A549 (cell line): Measurements from ENCODE around the gene LRRC4.

Source experiments
- CBX8 ChIP-seq: fragments of 200-600 bp; sonication (generic); IDR thresholded peaks from 2 replicates; pipeline ENCODE4 v1.6.1; 2016
- CHD2 ChIP-seq: fragments of 150-350 bp; IDR thresholded peaks from 2 replicates; pipeline ENCODE4 v1.6.1; 2014; ENCODE audit warnings: low read length; ENCODE audit not compliant: partially characterized antibody
- CTCF ChIP-seq: fragments of >200 bp; sonication (Bioruptor Twin); formaldehyde crosslinking; IDR thresholded peaks from 3 replicates; pipeline ENCODE4 v1.5.1; 2016
- E2F6 ChIP-seq: IDR thresholded peaks from 2 replicates; pipeline ENCODE4 v1.6.1; 2012; ENCODE audit warnings: low read depth, borderline replicate concordance
- EP300 ChIP-seq, 2 experiments: fragments of >200 bp; sonication (Bioruptor Twin); formaldehyde crosslinking; IDR thresholded peaks; 2 replicates in 1 of 2; 3 replicates in 1 of 2; pipeline ENCODE4 v1.6.1; 2016 to 2017
- HDAC2 ChIP-seq: fragments of 200-600 bp; sonication (generic); IDR thresholded peaks from 2 replicates; pipeline ENCODE4 v1.6.1; 2016
- JUN ChIP-seq, 2 experiments: fragments of >200 bp; sonication (Bioruptor Twin); formaldehyde crosslinking; IDR thresholded peaks; 2 replicates in 1 of 2; 3 replicates in 1 of 2; pipeline ENCODE4 v1.6.1; 2016 to 2017
- PHF8 ChIP-seq: fragments of 200-600 bp; sonication (generic); IDR thresholded peaks from 2 replicates; pipeline ENCODE4 v1.6.1; 2016; ENCODE audit warnings: low read depth, mild to moderate bottlenecking, antibody characterized with exemption, moderate library complexity, borderline replicate concordance
- POLR2A ChIP-seq: IDR thresholded peaks from 2 replicates; pipeline ENCODE4 v1.6.1; 2012; ENCODE audit warnings: mild to moderate bottlenecking, low read length
- SMC3 ChIP-seq: fragments of >200 bp; sonication (Bioruptor Twin); formaldehyde crosslinking; IDR thresholded peaks from 3 replicates; pipeline ENCODE4 v1.6.1; 2018; ENCODE audit warnings: inconsistent platforms
- USF2 ChIP-seq: fragments of 450-650 bp; IDR thresholded peaks from 2 replicates; pipeline ENCODE4 v1.6.1; 2014; ENCODE audit warnings: antibody characterized with exemption
- TF ChIP-seq, protein P1 (sequence below): fragments of 200-600 bp; sonication (generic); IDR thresholded peaks from 2 replicates; pipeline ENCODE4 v1.6.1; 2016; ENCODE audit warnings: antibody characterized with exemption, mild to moderate bottlenecking, moderate library complexity
- TF ChIP-seq, protein P2 (sequence below): fragments of 150-350 bp; IDR thresholded peaks from 2 replicates; pipeline ENCODE4 v1.6.1; 2014; ENCODE audit warnings: low read depth, mild to moderate bottlenecking, low read length

- TF ChIP-seq POLR2A: no peak
- TF ChIP-seq USF2: no peak
- no peak for TF ChIP-seq CBX8
- TF ChIP-seq CHD2: no peak
- no peak for TF ChIP-seq SMC3
- no peak for TF ChIP-seq CTCF
- TF ChIP-seq, protein P1, sequence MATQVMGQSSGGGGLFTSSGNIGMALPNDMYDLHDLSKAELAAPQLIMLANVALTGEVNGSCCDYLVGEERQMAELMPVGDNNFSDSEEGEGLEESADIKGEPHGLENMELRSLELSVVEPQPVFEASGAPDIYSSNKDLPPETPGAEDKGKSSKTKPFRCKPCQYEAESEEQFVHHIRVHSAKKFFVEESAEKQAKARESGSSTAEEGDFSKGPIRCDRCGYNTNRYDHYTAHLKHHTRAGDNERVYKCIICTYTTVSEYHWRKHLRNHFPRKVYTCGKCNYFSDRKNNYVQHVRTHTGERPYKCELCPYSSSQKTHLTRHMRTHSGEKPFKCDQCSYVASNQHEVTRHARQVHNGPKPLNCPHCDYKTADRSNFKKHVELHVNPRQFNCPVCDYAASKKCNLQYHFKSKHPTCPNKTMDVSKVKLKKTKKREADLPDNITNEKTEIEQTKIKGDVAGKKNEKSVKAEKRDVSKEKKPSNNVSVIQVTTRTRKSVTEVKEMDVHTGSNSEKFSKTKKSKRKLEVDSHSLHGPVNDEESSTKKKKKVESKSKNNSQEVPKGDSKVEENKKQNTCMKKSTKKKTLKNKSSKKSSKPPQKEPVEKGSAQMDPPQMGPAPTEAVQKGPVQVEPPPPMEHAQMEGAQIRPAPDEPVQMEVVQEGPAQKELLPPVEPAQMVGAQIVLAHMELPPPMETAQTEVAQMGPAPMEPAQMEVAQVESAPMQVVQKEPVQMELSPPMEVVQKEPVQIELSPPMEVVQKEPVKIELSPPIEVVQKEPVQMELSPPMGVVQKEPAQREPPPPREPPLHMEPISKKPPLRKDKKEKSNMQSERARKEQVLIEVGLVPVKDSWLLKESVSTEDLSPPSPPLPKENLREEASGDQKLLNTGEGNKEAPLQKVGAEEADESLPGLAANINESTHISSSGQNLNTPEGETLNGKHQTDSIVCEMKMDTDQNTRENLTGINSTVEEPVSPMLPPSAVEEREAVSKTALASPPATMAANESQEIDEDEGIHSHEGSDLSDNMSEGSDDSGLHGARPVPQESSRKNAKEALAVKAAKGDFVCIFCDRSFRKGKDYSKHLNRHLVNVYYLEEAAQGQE: no peak
- no peak for TF ChIP-seq E2F6
- no peak for TF ChIP-seq HDAC2
- TF ChIP-seq PHF8: no peak
- TF ChIP-seq EP300 (IDR thresholded peaks at IDR 0.05): no peak
- TF ChIP-seq, protein P2, sequence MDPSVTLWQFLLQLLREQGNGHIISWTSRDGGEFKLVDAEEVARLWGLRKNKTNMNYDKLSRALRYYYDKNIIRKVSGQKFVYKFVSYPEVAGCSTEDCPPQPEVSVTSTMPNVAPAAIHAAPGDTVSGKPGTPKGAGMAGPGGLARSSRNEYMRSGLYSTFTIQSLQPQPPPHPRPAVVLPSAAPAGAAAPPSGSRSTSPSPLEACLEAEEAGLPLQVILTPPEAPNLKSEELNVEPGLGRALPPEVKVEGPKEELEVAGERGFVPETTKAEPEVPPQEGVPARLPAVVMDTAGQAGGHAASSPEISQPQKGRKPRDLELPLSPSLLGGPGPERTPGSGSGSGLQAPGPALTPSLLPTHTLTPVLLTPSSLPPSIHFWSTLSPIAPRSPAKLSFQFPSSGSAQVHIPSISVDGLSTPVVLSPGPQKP: no peak
- TF ChIP-seq JUN (IDR thresholded peaks at IDR 0.05): no peak
These were observed 38.4 kb upstream of the LRRC4 start for GRCh38 chr7:128069373-128070364.
